ENCODE results near the gene ACTG2. TPM values are rescaled to one million over a fixed set of nuclear protein-coding genes. Genes with fewer than 3 reads are reported as not detected.

Gene ACTG2
- total RNA-seq, 2 donors from 2014 or later: 0.27 TPM; not detected in 1

- Mint-ChIP-seq H3K36me3 (no peaks in the 10 kb centered on the region), H3K9me3 (no peaks in the 10 kb centered on the region), H3K27ac (no peak overlapping the region)
- DNase-seq (ENCODE audit: low spot score in 2 of 2) (peak in 1 of 2 donors; percentile 40), ATAC-seq (peak; percentile 49 to 65)
Observed at GRCh38 chr2:73920577-73921545, 28.1 kb downstream of the ACTG2 start.

DNA sequence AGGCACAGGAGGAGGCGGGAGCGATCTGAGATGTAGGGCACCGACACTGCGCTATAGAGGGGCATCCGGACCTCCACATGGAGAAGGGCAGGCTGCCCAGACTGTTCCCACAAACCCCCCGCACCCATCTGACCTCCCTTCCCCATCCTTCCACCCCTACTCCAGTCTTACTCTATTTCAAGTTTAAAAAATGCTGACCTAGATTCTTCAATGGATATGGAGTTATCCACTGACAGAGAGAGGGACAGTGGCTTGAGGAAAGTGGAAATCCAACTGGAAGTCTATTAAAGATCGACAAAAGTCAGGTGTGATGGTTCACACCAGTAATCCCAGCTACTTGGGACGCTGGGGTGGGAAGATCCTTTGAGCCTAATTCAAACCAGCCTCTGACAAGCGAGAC is 28.8 kb downstream of the ACTG2 start:
- no peaks in the 10 kb centered on the region for H3K9me3 Mint-ChIP-seq
- peaks cover 0 to under 1% of the 10 kb centered on the region in 2 donors for H3K36me3 Mint-ChIP-seq

GRCh38 chr2:73922681-73923080 is 29.9 kb downstream of the ACTG2 start:
- Mint-ChIP-seq H3K9me3 (no peaks in the 10 kb centered on the region), H3K27ac (no peak overlapping the region), H3K36me3 (peaks cover 0 to 7% of the 10 kb centered on the region in 2 donors)
- DNase-seq (ENCODE audit: low spot score in 2 of 2): no peak
- ATAC-seq: no peak

More for the DNA sequence above, 28.8 kb downstream of the ACTG2 start:
- no peak overlapping the region for H3K27ac Mint-ChIP-seq
- no peak for ATAC-seq
- no peak for DNase-seq (ENCODE audit: low spot score in 2 of 2)

DNA sequence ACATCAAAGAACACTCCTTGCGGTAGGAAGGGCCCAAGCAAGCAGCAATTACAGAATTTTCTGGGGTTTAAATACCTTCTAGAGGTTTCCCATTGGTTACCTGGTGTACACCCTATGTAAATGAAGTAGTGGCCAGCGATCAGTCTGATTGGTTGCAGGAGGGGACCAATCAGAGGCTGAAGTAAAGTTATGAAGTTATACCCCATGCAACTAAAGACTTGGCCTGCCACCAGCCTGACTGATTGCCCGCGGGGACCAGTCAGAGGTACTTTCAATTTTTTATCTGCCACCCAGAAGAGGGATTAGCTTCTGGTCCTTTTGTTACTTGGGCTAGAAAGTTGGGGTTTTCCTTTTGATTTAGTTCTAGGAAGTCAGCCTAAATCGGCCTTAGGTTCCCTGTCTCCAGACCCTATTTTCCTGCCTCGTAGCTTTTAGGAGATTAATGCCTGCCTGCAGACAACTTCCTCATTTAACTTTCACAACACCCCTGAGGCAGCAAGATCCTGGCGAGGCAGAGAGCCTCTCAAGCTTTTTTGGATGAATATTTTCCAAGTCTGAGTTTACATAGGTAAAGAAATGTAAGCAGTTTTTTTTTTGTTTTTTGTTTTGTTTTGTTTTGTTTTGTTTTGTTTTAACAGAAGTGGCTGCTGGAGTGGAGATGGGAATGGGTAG is 32.4 kb downstream of the ACTG2 start:
- Mint-ChIP-seq H3K27ac (no peak overlapping the region), H3K9me3 (no peaks in the 10 kb centered on the region), H3K36me3 (peaks cover 8 to 18% of the 10 kb centered on the region in 2 donors)
- DNase-seq (ENCODE audit: low spot score in 2 of 2): no peak
- no peak for ATAC-seq

GRCh38 chr2:73925853-73926492 is 33.2 kb downstream of the ACTG2 start:
- H3K27ac Mint-ChIP-seq: peak overlapping the region; percentile 87 to 98
- DNase-seq (ENCODE audit: low spot score in 2 of 2): no peak
- no peaks in the 10 kb centered on the region for H3K9me3 Mint-ChIP-seq
- ATAC-seq: no peak
- H3K36me3 Mint-ChIP-seq: peaks cover 8 to 18% of the 10 kb centered on the region in 2 donors

DNA sequence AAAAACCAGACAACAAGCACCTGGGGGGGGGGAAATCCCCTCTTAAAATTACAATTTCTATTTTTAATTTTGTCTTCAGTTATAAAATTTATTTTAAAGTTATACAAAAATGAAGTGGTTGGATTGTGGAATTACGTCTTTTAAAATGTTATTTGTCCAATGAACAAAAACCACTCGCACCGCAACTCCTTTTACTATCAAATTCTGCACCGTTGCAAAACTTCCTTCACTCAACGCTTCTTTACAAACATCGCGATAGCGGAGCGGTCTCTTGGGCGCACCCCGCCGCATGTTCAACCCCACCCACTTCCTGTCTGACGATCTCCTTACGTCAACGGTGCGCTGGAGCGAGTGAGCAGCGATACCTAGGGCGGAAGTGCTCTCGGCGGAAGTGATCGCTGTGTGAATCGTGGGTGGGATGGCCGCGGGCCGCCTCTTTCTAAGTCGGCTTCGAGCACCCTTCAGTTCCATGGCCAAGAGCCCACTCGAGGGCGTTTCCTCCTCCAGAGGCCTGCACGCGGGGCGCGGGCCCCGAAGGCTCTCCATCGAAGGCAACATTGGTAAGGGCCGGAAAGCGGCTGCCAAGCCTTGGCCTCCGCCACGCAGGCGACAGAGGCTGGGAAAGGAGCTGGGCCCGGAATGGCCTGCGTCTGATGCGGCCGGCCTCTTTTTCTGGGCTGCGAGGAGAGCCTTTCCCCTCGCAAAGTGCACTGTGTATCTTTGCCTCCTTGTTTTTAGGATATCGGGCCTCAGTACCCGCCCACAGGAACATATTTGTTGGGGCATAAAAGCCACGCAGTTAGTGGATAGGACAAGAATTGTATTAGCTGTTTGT is 33.9 kb downstream of the ACTG2 start, which contains the start of gene DGUOK:
TSS of gene DGUOK (plus strand) at position 388 of the 835 bp plus-strand sequence. CDS start at position 419, 31 bp downstream.
- Mint-ChIP-seq H3K27ac (peak within 1 kb of the TSS; percentile 87 to 98), H3K36me3 (peaks cover 8 to 18% of the 10 kb centered on the region in 2 donors), H3K9me3 (no peaks in the 10 kb centered on the region)
- ATAC-seq: peak; percentile 100
- DNase-seq (ENCODE audit: low spot score in 2 of 2): peak; percentile 90 to 97

DNA sequence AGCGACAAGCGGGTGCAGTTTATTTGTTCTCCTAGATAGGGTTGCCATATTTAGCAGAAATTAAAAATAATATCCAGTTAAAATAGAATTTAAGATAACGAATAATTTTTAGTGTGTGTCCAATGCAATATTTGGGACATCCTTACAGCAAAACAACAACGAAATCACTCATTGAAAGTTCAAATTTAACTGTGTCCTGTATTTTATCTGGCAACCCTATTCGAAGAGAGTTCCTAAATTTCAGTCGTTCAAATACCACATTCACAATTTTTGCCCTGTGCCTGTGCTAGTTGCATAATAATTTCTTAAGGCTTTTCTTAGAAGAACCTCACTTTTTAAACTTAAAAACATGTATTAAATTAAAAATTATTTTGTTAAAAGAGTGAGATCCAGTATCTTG is 34.5 kb downstream of the ACTG2 start:
- no peak for ATAC-seq

GRCh38 chr2:73928963-73929347 is 36.1 kb downstream of the ACTG2 start:
- Mint-ChIP-seq H3K9me3 (no peaks in the 10 kb centered on the region), H3K27ac (peak overlapping the region in 1 of 2 donors; percentile 60), H3K36me3 (peaks cover 14 to 23% of the 10 kb centered on the region in 2 donors)
- DNase-seq (ENCODE audit: low spot score in 2 of 2) (no peak), ATAC-seq (no peak)

More for the DNA sequence above, 34.5 kb downstream of the ACTG2 start:
- DNase-seq (ENCODE audit: low spot score in 2 of 2): no peak
- Mint-ChIP-seq H3K9me3 (no peaks in the 10 kb centered on the region), H3K27ac (peak overlapping the region; percentile 87 to 98), H3K36me3 (peaks cover 8 to 18% of the 10 kb centered on the region in 2 donors)

DNA sequence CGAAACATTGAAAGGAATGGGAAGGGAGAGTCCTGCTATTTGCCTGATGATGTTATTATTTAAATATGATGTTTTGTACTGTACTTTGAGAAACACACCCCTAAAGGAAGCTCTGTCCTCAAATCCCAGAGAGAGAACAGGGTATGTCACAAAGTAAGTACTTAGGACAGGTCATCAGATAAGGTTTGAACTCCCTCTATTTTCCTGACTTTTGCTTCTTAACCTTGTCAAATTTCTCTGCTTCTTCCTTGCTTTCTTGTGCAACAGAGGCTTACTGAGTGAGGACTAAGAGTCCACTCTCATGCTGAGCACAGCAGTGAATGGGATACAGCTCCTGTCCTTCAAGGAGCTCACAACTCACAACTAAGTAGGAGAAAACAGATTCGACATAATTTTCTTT is 37.6 kb downstream of the ACTG2 start:
- peaks cover 14 to 23% of the 10 kb centered on the region in 2 donors for H3K36me3 Mint-ChIP-seq

GRCh38 chr2:73931531-73932500 is 39.0 kb downstream of the ACTG2 start:
- H3K36me3 Mint-ChIP-seq: peaks cover 20 to 24% of the 10 kb centered on the region in 2 donors
- peak overlapping the region; percentile 51 to 81 for H3K27ac Mint-ChIP-seq
- peak; percentile 56 to 65 for DNase-seq (ENCODE audit: low spot score in 2 of 2)
- no peaks in the 10 kb centered on the region for H3K9me3 Mint-ChIP-seq
- peak; percentile 98 to 99 for ATAC-seq

More for the DNA sequence above, 37.6 kb downstream of the ACTG2 start:
- DNase-seq (ENCODE audit: low spot score in 2 of 2): no peak
- ATAC-seq: no peak
- Mint-ChIP-seq H3K27ac (no peak overlapping the region), H3K9me3 (no peaks in the 10 kb centered on the region)

DNA sequence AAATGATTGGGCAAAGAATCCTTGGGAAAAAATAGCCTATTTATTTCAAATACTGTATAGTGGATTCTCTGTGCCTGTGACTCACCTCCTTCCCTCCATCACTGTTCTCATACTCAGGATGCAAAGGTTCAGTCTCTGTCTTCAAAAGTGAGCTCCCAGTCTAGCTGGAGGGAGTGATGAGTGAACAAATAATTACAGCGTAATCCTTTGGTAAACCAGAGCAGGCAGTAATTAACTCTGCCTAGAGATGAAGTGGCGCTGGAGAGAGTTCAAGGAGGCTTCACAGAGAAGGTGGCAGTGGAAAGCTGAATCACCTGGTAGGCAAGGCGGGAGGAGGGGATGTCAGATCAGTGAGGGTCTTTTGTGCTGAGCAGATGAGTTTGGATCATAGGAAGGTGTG is 40.4 kb downstream of the ACTG2 start:
- ATAC-seq (no peak), DNase-seq (ENCODE audit: low spot score in 2 of 2) (no peak)
- Mint-ChIP-seq H3K36me3 (peaks cover 14 to 29% of the 10 kb centered on the region in 2 donors), H3K9me3 (no peaks in the 10 kb centered on the region), H3K27ac (no peak overlapping the region)

- no peak for ATAC-seq
Observed at GRCh38 chr2:73935641-73936040, 42.8 kb downstream of the ACTG2 start.

GRCh38 chr2:73937103-73937885 is 44.5 kb downstream of the ACTG2 start:
- H3K36me3 Mint-ChIP-seq: peaks cover 21 to 37% of the 10 kb centered on the region in 2 donors
- DNase-seq (ENCODE audit: low spot score in 2 of 2) (no peak), ATAC-seq (no peak)
- no peaks in the 10 kb centered on the region for H3K9me3 Mint-ChIP-seq
- no peak overlapping the region for H3K27ac Mint-ChIP-seq

More at GRCh38 chr2:73935641-73936040, 42.8 kb downstream of the ACTG2 start:
- DNase-seq (ENCODE audit: low spot score in 2 of 2): no peak
- H3K9me3 Mint-ChIP-seq: no peaks in the 10 kb centered on the region
- no peak overlapping the region for H3K27ac Mint-ChIP-seq
- peaks cover 17 to 32% of the 10 kb centered on the region in 2 donors for H3K36me3 Mint-ChIP-seq

DNA sequence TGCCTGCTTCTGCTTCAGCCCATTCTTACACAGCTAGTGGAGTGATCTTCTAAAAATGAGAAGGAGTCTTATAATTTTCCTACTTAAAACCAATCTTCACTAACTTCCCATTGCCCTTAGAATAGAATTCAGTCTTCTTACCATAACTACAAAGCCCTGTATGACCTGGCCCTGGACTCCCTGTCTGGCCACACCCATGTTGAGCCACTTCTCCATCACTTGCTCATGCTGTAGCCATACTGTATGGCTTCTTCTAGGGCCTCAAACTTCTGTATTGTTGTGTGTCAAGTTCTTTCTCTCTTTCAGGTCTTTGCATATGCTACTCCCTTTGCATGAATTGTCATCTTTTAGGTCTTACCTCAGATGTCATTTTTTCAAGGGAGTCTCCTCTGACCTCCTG is 45.1 kb downstream of the ACTG2 start:
- ATAC-seq (no peak), DNase-seq (ENCODE audit: low spot score in 2 of 2) (no peak)
- Mint-ChIP-seq H3K27ac (no peak overlapping the region), H3K36me3 (peaks cover 21 to 37% of the 10 kb centered on the region in 2 donors), H3K9me3 (no peaks in the 10 kb centered on the region)
